H9 (cell line): Measurements from ENCODE around the gene MYH9. TPM values are rescaled to one million over a fixed set of nuclear protein-coding genes. Genes with fewer than 3 reads are reported as not detected.

Experiments
- DNase-seq: peaks from one replicate; pipeline ENCODE4 v3.0.0-alpha.2; 2017
- H2AFZ ChIP-seq: one replicate; pipeline ENCODE4 v1.6.1; 2013; ENCODE audit warnings: mild to moderate bottlenecking, low read length, control low read depth, moderate library complexity
- H2AK5ac ChIP-seq: 2 replicates; pipeline ENCODE4 v1.6.1; 2013; ENCODE audit warnings: low read length, control low read depth, mixed read lengths; ENCODE audit not compliant: insufficient read length
- H2BK120ac ChIP-seq: one replicate; pipeline ENCODE4 v1.6.1; 2013; ENCODE audit warnings: low read depth, mild to moderate bottlenecking, low read length, control low read depth, inconsistent platforms; ENCODE audit not compliant: poor library complexity, severe bottlenecking
- H2BK12ac ChIP-seq: 2 replicates; pipeline ENCODE4 v1.6.1; 2013; ENCODE audit warnings: low read length, control low read depth, mixed read lengths, low read depth; ENCODE audit not compliant: insufficient read length
- H2BK15ac ChIP-seq: 2 replicates; pipeline ENCODE4 v1.6.1; 2013; ENCODE audit warnings: low read depth, low read length, control low read depth
- H2BK20ac ChIP-seq: one replicate; pipeline ENCODE4 v1.6.1; 2013; ENCODE audit warnings: low read depth, mild to moderate bottlenecking, low read length, control low read depth, inconsistent platforms; ENCODE audit not compliant: poor library complexity, severe bottlenecking
- H2BK5ac ChIP-seq: 2 replicates; pipeline ENCODE4 v1.6.1; 2013; ENCODE audit warnings: low read length, control low read depth, mixed read lengths; ENCODE audit not compliant: insufficient read length
- H3K14ac ChIP-seq: 2 replicates; pipeline ENCODE4 v1.6.1; 2013; ENCODE audit warnings: low read length, control low read depth; ENCODE audit not compliant: insufficient read depth
- H3K18ac ChIP-seq: 2 replicates; pipeline ENCODE4 v1.6.1; 2013; ENCODE audit warnings: low read depth, mild to moderate bottlenecking, mixed read lengths, low read length, control low read depth; ENCODE audit not compliant: insufficient read length
- H3K23ac ChIP-seq: 2 replicates; pipeline ENCODE4 v1.6.1; 2013; ENCODE audit warnings: low read length, control low read depth, mixed read lengths, low read depth; ENCODE audit not compliant: insufficient read length
- H3K23me2 ChIP-seq: 2 replicates; pipeline ENCODE4 v1.6.1; 2013; ENCODE audit warnings: low read depth, mild to moderate bottlenecking, mixed read lengths, low read length, control low read depth; ENCODE audit not compliant: insufficient read length, poor library complexity, severe bottlenecking
- H3K27ac ChIP-seq: 2 replicates; pipeline ENCODE4 v1.5.1; 2013; ENCODE audit warnings: low read length, control low read depth, mixed read lengths, low read depth; ENCODE audit not compliant: insufficient read length
- H3K27me3 ChIP-seq: 2 replicates; pipeline ENCODE4 v1.6.1; 2013; ENCODE audit warnings: low read length, control low read depth, inconsistent platforms; ENCODE audit not compliant: insufficient read depth
- H3K4ac ChIP-seq: 2 replicates; pipeline ENCODE4 v1.6.1; 2013; ENCODE audit warnings: low read depth, mild to moderate bottlenecking, control low read depth, inconsistent platforms, low read length, moderate library complexity
- H3K4me1 ChIP-seq: 2 replicates; pipeline ENCODE4 v1.6.1; 2013; ENCODE audit warnings: low read length, control low read depth, inconsistent platforms; ENCODE audit not compliant: insufficient read depth
- H3K4me2 ChIP-seq: 2 replicates; pipeline ENCODE4 v1.6.1; 2013; ENCODE audit warnings: low read length, control low read depth, mixed read lengths; ENCODE audit not compliant: insufficient read length, insufficient read depth
- H3K56ac ChIP-seq: 2 replicates; pipeline ENCODE4 v1.6.1; 2013; ENCODE audit warnings: low read depth, mild to moderate bottlenecking, mixed read lengths, low read length, control low read depth; ENCODE audit not compliant: insufficient read length
- H3K79me1 ChIP-seq: 2 replicates; pipeline ENCODE4 v1.6.1; 2013; ENCODE audit warnings: low read depth, mild to moderate bottlenecking, moderate library complexity, low read length, control low read depth, inconsistent platforms; ENCODE audit not compliant: insufficient read depth, poor library complexity, severe bottlenecking
- H3K79me2 ChIP-seq: 2 replicates; pipeline ENCODE4 v1.6.1; 2013; ENCODE audit warnings: low read length, control low read depth, inconsistent platforms; ENCODE audit not compliant: insufficient read depth
- H3K9ac ChIP-seq: 2 replicates; pipeline ENCODE4 v1.6.1; 2013; ENCODE audit warnings: low read length, control low read depth, mixed read lengths; ENCODE audit not compliant: insufficient read length; ENCODE audit errors: extremely low read depth
- H3K9me3 ChIP-seq: one replicate; pipeline ENCODE4 v1.6.1; 2013; ENCODE audit warnings: low read depth, low read length, inconsistent platforms; ENCODE audit not compliant: control insufficient read depth
- H3T11ph ChIP-seq: one replicate; pipeline ENCODE4 v1.6.1; 2013; ENCODE audit warnings: mild to moderate bottlenecking, low read length, control low read depth, inconsistent platforms
- H4K20me1 ChIP-seq: one replicate; pipeline ENCODE4 v1.6.1; 2013; ENCODE audit not compliant: control insufficient read depth, insufficient read length, insufficient read depth
- H4K5ac ChIP-seq: 2 replicates; pipeline ENCODE4 v1.6.1; 2013; ENCODE audit warnings: low read depth, mild to moderate bottlenecking, mixed read lengths, low read length, control low read depth; ENCODE audit not compliant: insufficient read length
- H4K8ac ChIP-seq: replicated peaks from 2 replicates; pipeline ENCODE4 v1.6.1; 2013; ENCODE audit warnings: low read length, control low read depth, mixed read lengths, low read depth; ENCODE audit not compliant: insufficient read length
- H4K91ac ChIP-seq: 2 replicates; pipeline ENCODE4 v1.6.1; 2013; ENCODE audit warnings: low read depth, mild to moderate bottlenecking, moderate library complexity, mixed read lengths, low read length, control low read depth; ENCODE audit not compliant: insufficient read length
- H3K27ac Mint-ChIP-seq, 3 experiments: 2 replicates in 2 of 3; 3 replicates in 1 of 3; pipeline ENCODE4 v1.8.0; 2020 to 2021; ENCODE audit warnings: mixed read lengths in 3 of 3, mild to moderate bottlenecking in 1 of 3, moderate library complexity in 1 of 3
- H3K27me3 Mint-ChIP-seq: 2 replicates; pipeline ENCODE4 v1.8.0; 2021; ENCODE audit warnings: low read depth, mild to moderate bottlenecking, moderate library complexity, mixed read lengths
- H3K36me3 Mint-ChIP-seq, 3 experiments: 2 replicates in 2 of 3; 3 replicates in 1 of 3; pipeline ENCODE4 v1.8.0; 2020 to 2021; ENCODE audit warnings: low read depth in 3 of 3, mixed read lengths in 3 of 3; ENCODE audit not compliant: insufficient read depth in 1 of 3
- H3K4me1 Mint-ChIP-seq, 2 experiments: 2 replicates each; pipeline ENCODE4 v1.8.0; 2020; ENCODE audit warnings: mixed read lengths in 2 of 2
- H3K4me3 Mint-ChIP-seq, 2 experiments: 2 replicates in 1 of 2; 3 replicates in 1 of 2; pipeline ENCODE4 v1.8.0; 2020 to 2021; ENCODE audit warnings: mild to moderate bottlenecking in 2 of 2, mixed read lengths in 2 of 2, moderate library complexity in 1 of 2
- H3K9me3 Mint-ChIP-seq, 2 experiments: 2 replicates in 1 of 2; 3 replicates in 1 of 2; pipeline ENCODE4 v1.8.0; 2020; ENCODE audit warnings: mild to moderate bottlenecking in 2 of 2, mixed read lengths in 2 of 2, moderate library complexity in 1 of 2
- WGBS: extraction: QIAGEN DNeasy Blood & Tissue Kit; methylation state at CpG from one replicate; pipeline ENCODE4 v1.1.7; 2013; ENCODE audit warnings: missing lambda C conversion rate, low lambda C conversion rate, mixed read lengths; ENCODE audit not compliant: insufficient read length; ENCODE audit errors: extremely low coverage; 5-methylcytosine and 5-hydroxymethylcytosine counted together
- total RNA-seq: library from RNA; stranded (reverse); gene quantifications from 2 replicates; pipeline ENCODE4 v1.2.1, GENCODE V29; 2021
- TF ChIP-seq, protein P1 (sequence below): fragments of 200-600 bp; sonication (generic); conservative IDR thresholded peaks from 3 replicates; pipeline ENCODE4 v1.8.0; 2021; ENCODE audit warnings: antibody characterized with exemption, mild to moderate bottlenecking

The MYH9 gene
- total RNA-seq, 1 experiment from 2014 or later, result 266 TPM

- Histone ChIP-seq H3K4ac (no peak overlapping the region), H2AFZ (no peak overlapping the region), H2BK12ac (no peak overlapping the region), H3K23me2 (no peaks in the 10 kb centered on the region), H4K20me1 (no peaks in the 10 kb centered on the region), H2BK5ac (no peak overlapping the region), H2BK120ac (no peak overlapping the region), H4K91ac (no peak overlapping the region), H3K79me2 (no peaks in the 10 kb centered on the region), H4K8ac (no peak overlapping the region), H2AK5ac (no peak overlapping the region), H3K56ac (no peak overlapping the region), H3K27ac (no peak overlapping the region), H3K4me2 (no peak overlapping the region), H3K14ac (no peak overlapping the region), H2BK20ac (no peak overlapping the region), H3K27me3 (no peaks in the 10 kb centered on the region), H3K23ac (no peak overlapping the region), H3K4me1 (no peaks in the 10 kb centered on the region), H3K18ac (no peak overlapping the region), H3K9ac (no peak overlapping the region), H3K9me3 (no peaks in the 10 kb centered on the region), H3K79me1 (no peaks in the 10 kb centered on the region), H2BK15ac (no peak overlapping the region), H3T11ph (no peak overlapping the region), H4K5ac (no peak overlapping the region)
- H3K27ac Mint-ChIP-seq, result peak overlapping the region in 1 of 3 experiments; percentile 3; a peak in 1 of 7 replicates
- no peaks in the 10 kb centered on the region for H3K9me3 Mint-ChIP-seq
- TF ChIP-seq, protein P1, sequence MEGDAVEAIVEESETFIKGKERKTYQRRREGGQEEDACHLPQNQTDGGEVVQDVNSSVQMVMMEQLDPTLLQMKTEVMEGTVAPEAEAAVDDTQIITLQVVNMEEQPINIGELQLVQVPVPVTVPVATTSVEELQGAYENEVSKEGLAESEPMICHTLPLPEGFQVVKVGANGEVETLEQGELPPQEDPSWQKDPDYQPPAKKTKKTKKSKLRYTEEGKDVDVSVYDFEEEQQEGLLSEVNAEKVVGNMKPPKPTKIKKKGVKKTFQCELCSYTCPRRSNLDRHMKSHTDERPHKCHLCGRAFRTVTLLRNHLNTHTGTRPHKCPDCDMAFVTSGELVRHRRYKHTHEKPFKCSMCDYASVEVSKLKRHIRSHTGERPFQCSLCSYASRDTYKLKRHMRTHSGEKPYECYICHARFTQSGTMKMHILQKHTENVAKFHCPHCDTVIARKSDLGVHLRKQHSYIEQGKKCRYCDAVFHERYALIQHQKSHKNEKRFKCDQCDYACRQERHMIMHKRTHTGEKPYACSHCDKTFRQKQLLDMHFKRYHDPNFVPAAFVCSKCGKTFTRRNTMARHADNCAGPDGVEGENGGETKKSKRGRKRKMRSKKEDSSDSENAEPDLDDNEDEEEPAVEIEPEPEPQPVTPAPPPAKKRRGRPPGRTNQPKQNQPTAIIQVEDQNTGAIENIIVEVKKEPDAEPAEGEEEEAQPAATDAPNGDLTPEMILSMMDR, result no peak
- WGBS, result no CpG with 5 or more reads among the region's 8 CpGs
- H3K36me3 Mint-ChIP-seq, result peaks cover 18 to 44% (median 32%) of the 10 kb centered on the region in 3 experiments; a peak in 6 of 7 replicates
- peaks cover 11% of the 10 kb centered on the region in 2 experiments for H3K4me1 Mint-ChIP-seq
- DNase-seq, result no peak
- H3K4me3 Mint-ChIP-seq, result no peak overlapping the region
- peaks cover 3% of the 10 kb centered on the region; the same call in 1 of the 2 replicates for H3K27me3 Mint-ChIP-seq
Measured at GRCh38 chr22:36279219-36279666, 108.5 kb downstream of the MYH9 start.
